Measurements from ENCODE around the gene FASN.

GRCh38 chr17:82127704-82128103, 29.7 kb upstream of the FASN start:
- TF ChIP-seq CTCF (conservative IDR thresholded peaks at IDR 0.05) (no peak), ZFX (IDR thresholded peaks at IDR 0.05) (no peak)
